GM12878 (cell line): ENCODE data around the gene FLT4. TPM values are rescaled to one million over a fixed set of nuclear protein-coding genes. Genes with fewer than 3 reads are reported as not detected.

ENCODE experiments used
- ATAC-seq: fragments of 200-7000 bp; cut with Tn5 transposase; 3 replicates; pipeline ENCODE4 v1.9.1; 2020; ENCODE audit warnings: mild to moderate bottlenecking, moderate library complexity
- BruUV-seq: library from RNA; stranded (reverse); fragments of 400-500 nt; replicated peaks from 2 replicates; lab custom pipeline; 2021; lab: Mats Ljungman, UMichigan
- CTCF ChIA-PET: fragments of 300-600 bp; sonication (Branson Sonifier 250); formaldehyde crosslinking; extraction: SDS; loops from one replicate; lab custom pipeline; 2021; ENCODE audit warnings: inconsistent platforms; lab: Yijun Ruan, JAX
- POLR2A ChIA-PET: fragments of 350-600 bp; formaldehyde crosslinking; extraction: SDS; loops from one replicate; lab custom pipeline; 2021; ENCODE audit warnings: inconsistent platforms; lab: Charles Lee
- RAD21 ChIA-PET: fragments of 300-600 bp; sonication (Branson Sonifier 250); formaldehyde crosslinking; loops from one replicate; lab custom pipeline; 2023; ENCODE audit warnings: antibody characterized with exemption; ENCODE audit not compliant: unreplicated experiment; lab: Charles Lee
- SMC1A ChIA-PET: fragments of 300-600 bp; sonication (Branson Sonifier 250); formaldehyde crosslinking; loops from one replicate; lab custom pipeline; 2023; ENCODE audit not compliant: unreplicated experiment, uncharacterized antibody; lab: Charles Lee
- DNase-seq: peaks from one replicate; pipeline ENCODE4 v3.0.0-alpha.2; 2011; ENCODE audit warnings: low read depth, low spot score
- FAIRE-seq: peaks from 3 replicates; lab custom pipeline; 2011; peaks lifted over from hg19 to GRCh38; lab: Jason Lieb, UNC
- H2AFZ ChIP-seq: 2 replicates; pipeline ENCODE4 v1.6.0; 2011; ENCODE audit warnings: low read depth, low read length, control low read depth; ENCODE audit not compliant: control insufficient read depth
- H3K27ac ChIP-seq: 2 replicates; pipeline ENCODE4 v1.5.1; 2011; ENCODE audit warnings: control low read depth; ENCODE audit not compliant: control insufficient read depth, insufficient read depth
- H3K27me3 ChIP-seq, 2 experiments: replicated peaks in 1 of 2; 2 replicates each; pipeline versions ENCODE4 v1.6.0 to v1.6.1; 2011; ENCODE audit warnings: low read length in 1 of 2; ENCODE audit not compliant: control insufficient read depth in 2 of 2, insufficient read depth in 2 of 2
- H3K36me3 ChIP-seq, 2 experiments: 2 replicates each; pipeline ENCODE4 v1.5.1; 2011; ENCODE audit warnings: low read length in 1 of 2; ENCODE audit not compliant: control insufficient read depth in 2 of 2, insufficient read depth in 2 of 2
- H3K4me1 ChIP-seq: 2 replicates; pipeline ENCODE4 v1.6.1; 2011; ENCODE audit warnings: mild to moderate bottlenecking, low read length, moderate library complexity, mixed read lengths; ENCODE audit not compliant: control insufficient read depth, insufficient read depth
- H3K4me2 ChIP-seq: 2 replicates; pipeline ENCODE4 v1.6.0; 2011; ENCODE audit warnings: control low read depth; ENCODE audit not compliant: control insufficient read depth, insufficient read depth
- H3K4me3 ChIP-seq: fragments of 200-600 bp; sonication (generic); 2 replicates; pipeline ENCODE4 v1.5.1; 2016
- H3K79me2 ChIP-seq: 2 replicates; pipeline ENCODE4 v1.6.0; 2011; ENCODE audit warnings: low read length; ENCODE audit not compliant: control insufficient read depth, insufficient read depth
- H3K9ac ChIP-seq: 2 replicates; pipeline ENCODE4 v1.8.0; 2011; ENCODE audit warnings: low read length, control low read depth, mixed read lengths; ENCODE audit not compliant: control insufficient read depth, insufficient read depth
- H3K9me3 ChIP-seq: replicated peaks from 3 replicates; pipeline ENCODE4 v1.5.1; 2011; ENCODE audit warnings: mild to moderate bottlenecking, low read length; ENCODE audit not compliant: control insufficient read depth, insufficient read depth
- H4K20me1 ChIP-seq: 2 replicates; pipeline ENCODE4 v1.6.0; 2011; ENCODE audit not compliant: control insufficient read depth, insufficient read depth
- BCL11A ChIP-seq: IDR thresholded peaks from 2 replicates; pipeline ENCODE4 v1.6.1; 2011; ENCODE audit warnings: low read depth, low read length
- CBX3 ChIP-seq: fragments of 200-600 bp; sonication (generic); IDR thresholded peaks from 2 replicates; pipeline ENCODE4 v1.6.1; 2016; ENCODE audit warnings: low read depth, borderline replicate concordance
- CTCF ChIP-seq, 3 experiments: IDR thresholded peaks in 2 of 3; conservative IDR thresholded peaks in 1 of 3; 2 replicates each; pipeline ENCODE4 v1.5.1; 2011; ENCODE audit warnings: low read depth in 3 of 3, low read length in 3 of 3, mild to moderate bottlenecking in 3 of 3, control low read depth in 2 of 3, moderate library complexity in 2 of 3, inconsistent platforms in 1 of 3, mixed read lengths in 1 of 3; ENCODE audit not compliant: control insufficient read depth in 2 of 3, insufficient read depth in 1 of 3; ENCODE audit errors: extremely low read depth in 1 of 3
- HDAC2 ChIP-seq: fragments of 200-600 bp; sonication (generic); IDR thresholded peaks from 2 replicates; pipeline ENCODE4 v1.6.1; 2017
- HDAC6 ChIP-seq: fragments of 200-600 bp; sonication (generic); IDR thresholded peaks from one replicate; pipeline ENCODE4 v1.8.0; 2017; ENCODE audit warnings: antibody characterized with exemption; ENCODE audit not compliant: unreplicated experiment
- KAT2A ChIP-seq: conservative IDR thresholded peaks from 2 replicates; pipeline ENCODE4 v1.6.1; 2011; ENCODE audit warnings: low read depth, low read length; ENCODE audit not compliant: control insufficient read depth
- MTA3 ChIP-seq: IDR thresholded peaks from 2 replicates; pipeline ENCODE4 v1.6.1; 2012; ENCODE audit warnings: low read length, inconsistent platforms, borderline replicate concordance
- PAX8 ChIP-seq: fragments of 450-650 bp; IDR thresholded peaks from 2 replicates; pipeline ENCODE4 v1.6.1; 2017; ENCODE audit warnings: mild to moderate bottlenecking, moderate library complexity
- RAD21 ChIP-seq: IDR thresholded peaks from 2 replicates; pipeline ENCODE4 v1.6.1; 2011; ENCODE audit warnings: mild to moderate bottlenecking, low read depth, low read length, moderate library complexity; ENCODE audit not compliant: insufficient read depth
- RFX5 ChIP-seq: IDR thresholded peaks from 2 replicates; pipeline ENCODE4 v1.6.1; 2011; ENCODE audit warnings: low read depth, low read length, improper control_type of control experiment
- SIN3A ChIP-seq: IDR thresholded peaks from 2 replicates; pipeline ENCODE4 v1.6.1; 2012; ENCODE audit warnings: low read depth, low read length, improper control_type of control experiment
- SMAD5 ChIP-seq: IDR thresholded peaks from 2 replicates; pipeline ENCODE4 v1.6.1; 2016; ENCODE audit warnings: antibody characterized with exemption, low read depth
- SMARCA5 ChIP-seq: fragments of 450-650 bp; IDR thresholded peaks from 2 replicates; pipeline ENCODE4 v1.6.1; 2017; ENCODE audit warnings: mild to moderate bottlenecking
- SMC3 ChIP-seq: IDR thresholded peaks from 2 replicates; pipeline ENCODE4 v1.6.1; 2011; ENCODE audit warnings: low read length, improper control_type of control experiment, borderline replicate concordance
- SP1 ChIP-seq: IDR thresholded peaks from one replicate; pipeline ENCODE4 v1.6.1; 2011; ENCODE audit warnings: low read depth, low read length
- STAT1 ChIP-seq: fragments of 450-650 bp; conservative IDR thresholded peaks from 2 replicates; pipeline ENCODE4 v1.6.1; 2014; ENCODE audit warnings: antibody characterized with exemption, mild to moderate bottlenecking
- STAT3 ChIP-seq: IDR thresholded peaks from 2 replicates; pipeline ENCODE4 v1.6.1; 2011; ENCODE audit warnings: low read depth, low read length, improper control_type of control experiment
- TBL1XR1 ChIP-seq: IDR thresholded peaks from 2 replicates; pipeline ENCODE4 v1.6.1; 2012; ENCODE audit warnings: low read depth, low read length, improper control_type of control experiment
- YBX1 ChIP-seq: fragments of 450-650 bp; IDR thresholded peaks from 2 replicates; pipeline ENCODE4 v1.6.1; 2016; ENCODE audit warnings: antibody characterized with exemption
- YY1 ChIP-seq: IDR thresholded peaks from 2 replicates; pipeline ENCODE4 v1.6.1; 2011; ENCODE audit warnings: low read depth, mild to moderate bottlenecking, low read length
- ZSCAN29 ChIP-seq: fragments of 450-650 bp; IDR thresholded peaks from 2 replicates; pipeline ENCODE4 v1.6.1; 2017; ENCODE audit warnings: mild to moderate bottlenecking, moderate library complexity
- ZZZ3 ChIP-seq: IDR thresholded peaks from 2 replicates; pipeline ENCODE4 v1.6.1; 2011; ENCODE audit warnings: low read depth; ENCODE audit not compliant: control insufficient read depth, insufficient read length
- WGBS: methylation state at CpG from one replicate; pipeline ENCODE4 v1.1.6; 2016; ENCODE audit warnings: low lambda C conversion rate; ENCODE audit not compliant: insufficient replicate concordance, insufficient coverage; ENCODE audit errors: missing lambda C conversion rate; 5-methylcytosine and 5-hydroxymethylcytosine counted together
- in situ Hi-C: fragments of 300-500 bp; cut with MboI; formaldehyde crosslinking; loops from 9 replicates; pipeline ENCODE4 v1.14.3; 2018; ENCODE audit warnings: mixed read lengths
- intact Hi-C: fragments of 100-400 bp; cut with micrococcal nuclease; formaldehyde crosslinking; loops from one replicate; pipeline ENCODE4 v1.14.2; 2022; ENCODE audit not compliant: unreplicated experiment
- polyA plus RNA-seq, 11 experiments: library from polyadenylated mRNA; depleted of rRNA in 4 of 11; unstranded in 6 of 11; stranded (reverse) in 5 of 11; fragments of >200 nt; fragmentation: Nextera tagmentation in 4 of 11; fragmentation: Illumina TruSeq in 1 of 11; extraction: Ambion mirVana in 4 of 11; extraction: Trizol in 1 of 11; gene quantifications; 1 replicate in 1 of 11; 2 replicates in 10 of 11; pipeline versions ENCODE4 v1.2.1 to v1.2.3, GENCODE V29; 2011 to 2016; ENCODE audit warnings: inconsistent platforms in 2 of 11, missing spikeins in 2 of 11, low read depth in 1 of 11
- total RNA-seq, 4 experiments: library from RNA; depleted of rRNA in 3 of 4; stranded (reverse); fragments of >200 nt in 3 of 4; fragmentation: Illumina TruSeq in 1 of 4; extraction: Trizol in 1 of 4; gene quantifications; 2 replicates each; pipeline versions ENCODE4 v1.2.1 to v1.2.3, GENCODE V29; 2013 to 2021
- TF ChIP-seq, protein P1 (sequence below): fragments of 450-650 bp; IDR thresholded peaks from 2 replicates; pipeline ENCODE4 v1.6.1; 2018; ENCODE audit warnings: mild to moderate bottlenecking, low read depth, moderate library complexity; ENCODE audit not compliant: partially characterized antibody

FLT4 gene
- total and polyA plus RNA-seq, 10 of the 15 experiments (the other 5 are each of a cell fraction or from before 2014, with no cell fraction given): 0.18 TPM; not detected in 9

- ATAC-seq: peak; percentile 84
- intact Hi-C loops (loop anchor here (2.0 to 10.0 kb wide), 3 partner anchors 113 to 481 kb away; partner anchors contain the start of genes CNOT6 and MAPK9), in situ Hi-C loops (no loop called here)
- no peaks in the 10 kb centered on the region; the same call in 1 of the 2 replicates for H4K20me1 ChIP-seq
- ChIA-PET SMC1A (interaction anchor here (0.6 to 1.3 kb wide), 3 partner anchors 22 to 83 kb away, joined by 3 to 6 read pairs (median 3); no protein-coding TSS in a partner anchor), POLR2A (no interaction called here), RAD21 (interaction anchor here (1.2 kb wide), 1 partner anchor 112 kb away, joined by 3 read pairs; no protein-coding TSS in a partner anchor), CTCF (interaction anchor here (0.7 to 2.3 kb wide), 12 partner anchors 25 to 315 kb away, joined by 3 to 6 read pairs (median 4); no protein-coding TSS in a partner anchor)
- H3K27ac ChIP-seq: no peak overlapping the region
- H2AFZ ChIP-seq: no peak overlapping the region
- 31% methylated on average over 11 of the region's 11 CpGs for WGBS
- no peak overlapping the region for H3K4me2 ChIP-seq
- DNase-seq: peak; percentile 17
- H3K9ac ChIP-seq: no peak overlapping the region
- H3K4me3 ChIP-seq: no peak overlapping the region
- H3K79me2 ChIP-seq: no peaks in the 10 kb centered on the region
- H3K27me3 ChIP-seq: no peaks in the 10 kb centered on the region
- no peaks in the 10 kb centered on the region for H3K36me3 ChIP-seq
- no TSS peak for BruUV-seq
- FAIRE-seq: peak; percentile 91
- no peaks in the 10 kb centered on the region for H3K9me3 ChIP-seq
- no peaks in the 10 kb centered on the region for H3K4me1 ChIP-seq
- no peak for TF ChIP-seq CBX3
- TF ChIP-seq KAT2A: no peak
- TF ChIP-seq SIN3A: no peak
- no peak for TF ChIP-seq SMAD5
- no peak for TF ChIP-seq STAT1
- no peak for TF ChIP-seq STAT3
- TF ChIP-seq PAX8: no peak
- TF ChIP-seq, protein P1, sequence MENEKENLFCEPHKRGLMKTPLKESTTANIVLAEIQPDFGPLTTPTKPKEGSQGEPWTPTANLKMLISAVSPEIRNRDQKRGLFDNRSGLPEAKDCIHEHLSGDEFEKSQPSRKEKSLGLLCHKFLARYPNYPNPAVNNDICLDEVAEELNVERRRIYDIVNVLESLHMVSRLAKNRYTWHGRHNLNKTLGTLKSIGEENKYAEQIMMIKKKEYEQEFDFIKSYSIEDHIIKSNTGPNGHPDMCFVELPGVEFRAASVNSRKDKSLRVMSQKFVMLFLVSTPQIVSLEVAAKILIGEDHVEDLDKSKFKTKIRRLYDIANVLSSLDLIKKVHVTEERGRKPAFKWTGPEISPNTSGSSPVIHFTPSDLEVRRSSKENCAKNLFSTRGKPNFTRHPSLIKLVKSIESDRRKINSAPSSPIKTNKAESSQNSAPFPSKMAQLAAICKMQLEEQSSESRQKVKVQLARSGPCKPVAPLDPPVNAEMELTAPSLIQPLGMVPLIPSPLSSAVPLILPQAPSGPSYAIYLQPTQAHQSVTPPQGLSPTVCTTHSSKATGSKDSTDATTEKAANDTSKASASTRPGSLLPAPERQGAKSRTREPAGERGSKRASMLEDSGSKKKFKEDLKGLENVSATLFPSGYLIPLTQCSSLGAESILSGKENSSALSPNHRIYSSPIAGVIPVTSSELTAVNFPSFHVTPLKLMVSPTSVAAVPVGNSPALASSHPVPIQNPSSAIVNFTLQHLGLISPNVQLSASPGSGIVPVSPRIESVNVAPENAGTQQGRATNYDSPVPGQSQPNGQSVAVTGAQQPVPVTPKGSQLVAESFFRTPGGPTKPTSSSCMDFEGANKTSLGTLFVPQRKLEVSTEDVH: no peak
- TF ChIP-seq HDAC2: no peak
- TF ChIP-seq YY1: 0 out of 2 replicates have a peak, but pooled peaks have one; percentile 12
- TF ChIP-seq RFX5: no peak
- peak; percentile 81 for TF ChIP-seq SMC3
- no peak for TF ChIP-seq ZSCAN29
- TF ChIP-seq SP1: no peak
- no peak for TF ChIP-seq TBL1XR1
- no peak for TF ChIP-seq YBX1
- no peak for TF ChIP-seq ZZZ3
- no peak for TF ChIP-seq BCL11A
- TF ChIP-seq MTA3: no peak
- TF ChIP-seq SMARCA5: no peak
- peak; percentile 79 to 86 (median 83) for TF ChIP-seq CTCF (IDR thresholded peaks at IDR 0.05 in 2 of 3, conservative IDR thresholded peaks at IDR 0.05 in 1 of 3; ENCODE audit: control insufficient read depth in 2 of 3, extremely low read depth in 1 of 3, insufficient read depth in 1 of 3, low read depth in 3 of 3, low read length in 3 of 3)
- TF ChIP-seq RAD21: peak; percentile 61
- TF ChIP-seq HDAC6: no peak
Observed at GRCh38 chr5:180605554-180606214, 43.7 kb downstream of the FLT4 start.
